Measurements from ENCODE around the gene FOLR1. TPM values are rescaled to one million over a fixed set of nuclear protein-coding genes. Genes with fewer than 3 reads are reported as not detected.
"Not testable (repeated sequence)": the region's sequence is repeated elsewhere in the genome, so short reads cannot be mapped to it uniquely, and the experiment has no call there.

The FOLR1 gene
- total RNA-seq = not detected

- Mint-ChIP-seq H3K27me3 (ENCODE audit: low read depth) (no peaks in the 10 kb centered on the region), H3K9me3 (no peaks in the 10 kb centered on the region), H3K4me3 (no peak within 1 kb of the TSS), H3K36me3 (ENCODE audit: low read depth) (no peaks in the 10 kb centered on the region), H3K27ac (no peak within 1 kb of the TSS), H3K4me1 (ENCODE audit: low read depth) (no peaks in the 10 kb centered on the region)
- intact Hi-C loops (cut with micrococcal nuclease) = no loop called here
- no peak for DNase-seq
- CTCF ChIA-PET = no interaction called here
Measured at GRCh38 chr11:72191961-72192381, at the start of gene FOLR1. Gene FOLR1, plus strand, starts transcription at chr11:72192140. Its CDS starts 34 bp downstream, at chr11:72192174.

- H3K9me3 Mint-ChIP-seq; H3K36me3 Mint-ChIP-seq (ENCODE audit: low read depth); H3K27ac Mint-ChIP-seq; H3K27me3 Mint-ChIP-seq (ENCODE audit: low read depth); H3K4me3 Mint-ChIP-seq; H3K4me1 Mint-ChIP-seq (ENCODE audit: low read depth); DNase-seq: not testable (repeated sequence)
- intact Hi-C loops (cut with micrococcal nuclease) = loop anchor here (5.0 kb wide), 1 partner anchor 230 kb away; no protein-coding TSS in a partner anchor
- CTCF ChIA-PET = interaction anchor here (1.2 to 3.5 kb wide), 2 partner anchors 13 to 117 kb away, joined by 3 to 33 read pairs; no protein-coding TSS in a partner anchor
Measured at GRCh38 chr11:72142543-72142942, 49.4 kb upstream of the FOLR1 start.

- DNase-seq = no peak
- Mint-ChIP-seq H3K36me3 (ENCODE audit: low read depth) (no peaks in the 10 kb centered on the region), H3K4me3 (no peak overlapping the region), H3K4me1 (ENCODE audit: low read depth) (peaks cover 1% of the 10 kb centered on the region), H3K9me3 (no peaks in the 10 kb centered on the region), H3K27me3 (ENCODE audit: low read depth) (no peaks in the 10 kb centered on the region), H3K27ac (no peak overlapping the region)
- CTCF ChIA-PET = interaction anchor here (0.6 to 3.5 kb wide), 24 partner anchors 9 to 379 kb away, joined by 3 to 33 read pairs (median 6); no protein-coding TSS in a partner anchor
- intact Hi-C loops (cut with micrococcal nuclease) = loop anchor here (1.0 to 5.0 kb wide), 4 partner anchors 32 to 233 kb away; partner anchors contain the start of gene ANAPC15
Measured at GRCh38 chr11:72144807-72145565, 47.0 kb upstream of the FOLR1 start.

- no peaks in the 10 kb centered on the region for H3K27me3 Mint-ChIP-seq (ENCODE audit: low read depth)
- H3K4me1 Mint-ChIP-seq (ENCODE audit: low read depth) = peaks cover 1% of the 10 kb centered on the region
- CTCF ChIA-PET = interaction anchor here (0.6 to 1.5 kb wide), 5 partner anchors 9 to 284 kb away, joined by 3 to 5 read pairs (median 3); no protein-coding TSS in a partner anchor
- no peak overlapping the region for H3K27ac Mint-ChIP-seq
- no peaks in the 10 kb centered on the region for H3K9me3 Mint-ChIP-seq
- intact Hi-C loops (cut with micrococcal nuclease) = no loop called here
- no peak for DNase-seq
- no peak overlapping the region for H3K4me3 Mint-ChIP-seq
- no peaks in the 10 kb centered on the region for H3K36me3 Mint-ChIP-seq (ENCODE audit: low read depth)
Measured at GRCh38 chr11:72146625-72147024, 45.3 kb upstream of the FOLR1 start.

GRCh38 chr11:72150882-72151281 lies 41.1 kb upstream of the FOLR1 start:
- H3K27me3 Mint-ChIP-seq (ENCODE audit: low read depth) = peaks cover 2% of the 10 kb centered on the region
- H3K27ac Mint-ChIP-seq = no peak overlapping the region
- CTCF ChIA-PET = no interaction called here
- no peaks in the 10 kb centered on the region for H3K4me1 Mint-ChIP-seq (ENCODE audit: low read depth)
- no peak overlapping the region for H3K4me3 Mint-ChIP-seq
- no peak for DNase-seq
- no peaks in the 10 kb centered on the region for H3K36me3 Mint-ChIP-seq (ENCODE audit: low read depth)
- intact Hi-C loops (cut with micrococcal nuclease) = no loop called here
- no peaks in the 10 kb centered on the region for H3K9me3 Mint-ChIP-seq

GRCh38 chr11:72153874-72154273 lies 38.1 kb upstream of the FOLR1 start:
- intact Hi-C loops (cut with micrococcal nuclease); DNase-seq; H3K36me3 Mint-ChIP-seq (ENCODE audit: low read depth); H3K9me3 Mint-ChIP-seq; H3K4me1 Mint-ChIP-seq (ENCODE audit: low read depth); H3K4me3 Mint-ChIP-seq; H3K27me3 Mint-ChIP-seq (ENCODE audit: low read depth); H3K27ac Mint-ChIP-seq: not testable (repeated sequence)
- CTCF ChIA-PET = interaction anchor here (1.2 to 2.7 kb wide), 4 partner anchors 10 to 175 kb away, joined by 3 to 15 read pairs (median 4); no protein-coding TSS in a partner anchor

GRCh38 chr11:72154816-72155215 lies 37.1 kb upstream of the FOLR1 start:
- CTCF ChIA-PET = interaction anchor here (1.2 to 2.7 kb wide), 2 partner anchors 11 to 130 kb away, joined by 3 to 15 read pairs; no protein-coding TSS in a partner anchor
- Mint-ChIP-seq H3K4me3 (no peak overlapping the region), H3K27ac (no peak overlapping the region), H3K4me1 (ENCODE audit: low read depth) (no peaks in the 10 kb centered on the region), H3K36me3 (ENCODE audit: low read depth) (no peaks in the 10 kb centered on the region), H3K9me3 (no peaks in the 10 kb centered on the region), H3K27me3 (ENCODE audit: low read depth) (peaks cover 2% of the 10 kb centered on the region)
- intact Hi-C loops (cut with micrococcal nuclease) = no loop called here
- DNase-seq = no peak

GRCh38 chr11:72155751-72156150 lies 36.2 kb upstream of the FOLR1 start:
- Mint-ChIP-seq H3K36me3 (ENCODE audit: low read depth) (no peaks in the 10 kb centered on the region), H3K4me1 (ENCODE audit: low read depth) (no peaks in the 10 kb centered on the region), H3K4me3 (no peak overlapping the region), H3K9me3 (no peaks in the 10 kb centered on the region), H3K27me3 (ENCODE audit: low read depth) (peaks cover 6% of the 10 kb centered on the region), H3K27ac (no peak overlapping the region)
- DNase-seq = no peak
- CTCF ChIA-PET = no interaction called here
- intact Hi-C loops (cut with micrococcal nuclease) = no loop called here

GRCh38 chr11:72157131-72157530 lies 34.8 kb upstream of the FOLR1 start:
- Mint-ChIP-seq H3K4me1 (ENCODE audit: low read depth) (no peaks in the 10 kb centered on the region), H3K9me3 (no peaks in the 10 kb centered on the region), H3K27ac (no peak overlapping the region), H3K4me3 (no peak overlapping the region), H3K36me3 (ENCODE audit: low read depth) (no peaks in the 10 kb centered on the region), H3K27me3 (ENCODE audit: low read depth) (peaks cover 6% of the 10 kb centered on the region)
- no peak for DNase-seq
- intact Hi-C loops (cut with micrococcal nuclease) = no loop called here
- CTCF ChIA-PET = interaction anchor here (0.7 kb wide), 1 partner anchor 94 kb away, joined by 3 read pairs; no protein-coding TSS in a partner anchor

- Mint-ChIP-seq H3K36me3 (ENCODE audit: low read depth) (no peaks in the 10 kb centered on the region), H3K27ac (no peak overlapping the region), H3K9me3 (no peaks in the 10 kb centered on the region), H3K4me1 (ENCODE audit: low read depth) (no peaks in the 10 kb centered on the region), H3K27me3 (ENCODE audit: low read depth) (peaks cover 5% of the 10 kb centered on the region), H3K4me3 (no peak overlapping the region)
- CTCF ChIA-PET = interaction anchor here (1.9 kb wide), 1 partner anchor 23 kb away, joined by 10 read pairs; no protein-coding TSS in a partner anchor
- no peak for DNase-seq
- intact Hi-C loops (cut with micrococcal nuclease) = no loop called here
Measured at GRCh38 chr11:72160319-72160718, 31.6 kb upstream of the FOLR1 start.

- H3K36me3 Mint-ChIP-seq (ENCODE audit: low read depth) = no peaks in the 10 kb centered on the region
- no peaks in the 10 kb centered on the region for H3K9me3 Mint-ChIP-seq
- no peak overlapping the region for H3K4me3 Mint-ChIP-seq
- DNase-seq = no peak
- H3K4me1 Mint-ChIP-seq (ENCODE audit: low read depth) = no peaks in the 10 kb centered on the region
- H3K27me3 Mint-ChIP-seq (ENCODE audit: low read depth) = peaks cover 5% of the 10 kb centered on the region
- CTCF ChIA-PET = interaction anchor here (1.1 kb wide), 1 partner anchor 19 kb away, joined by 3 read pairs; no protein-coding TSS in a partner anchor
- intact Hi-C loops (cut with micrococcal nuclease) = no loop called here
- no peak overlapping the region for H3K27ac Mint-ChIP-seq
Measured at GRCh38 chr11:72162891-72163492, 28.9 kb upstream of the FOLR1 start.

- H3K4me1 Mint-ChIP-seq (ENCODE audit: low read depth); CTCF ChIA-PET; H3K4me3 Mint-ChIP-seq; H3K27me3 Mint-ChIP-seq (ENCODE audit: low read depth); DNase-seq; H3K9me3 Mint-ChIP-seq; H3K36me3 Mint-ChIP-seq (ENCODE audit: low read depth); intact Hi-C loops (cut with micrococcal nuclease); H3K27ac Mint-ChIP-seq: not testable (repeated sequence)
Measured at GRCh38 chr11:72164187-72164586, 27.8 kb upstream of the FOLR1 start.
